Raji (cell line): ENCODE results near the gene MBD3L3.
"Not testable (repeated sequence)": the region's sequence is repeated elsewhere in the genome, so short reads cannot be mapped to it uniquely, and the experiment has no call there.

Source experiments
- POLR2A ChIP-seq: IDR thresholded peaks from 2 replicates; pipeline ENCODE4 v1.6.1; 2011; ENCODE audit warnings: low read depth, low read length, control low read depth; ENCODE audit not compliant: insufficient read depth

MBD3L3 gene

DNA sequence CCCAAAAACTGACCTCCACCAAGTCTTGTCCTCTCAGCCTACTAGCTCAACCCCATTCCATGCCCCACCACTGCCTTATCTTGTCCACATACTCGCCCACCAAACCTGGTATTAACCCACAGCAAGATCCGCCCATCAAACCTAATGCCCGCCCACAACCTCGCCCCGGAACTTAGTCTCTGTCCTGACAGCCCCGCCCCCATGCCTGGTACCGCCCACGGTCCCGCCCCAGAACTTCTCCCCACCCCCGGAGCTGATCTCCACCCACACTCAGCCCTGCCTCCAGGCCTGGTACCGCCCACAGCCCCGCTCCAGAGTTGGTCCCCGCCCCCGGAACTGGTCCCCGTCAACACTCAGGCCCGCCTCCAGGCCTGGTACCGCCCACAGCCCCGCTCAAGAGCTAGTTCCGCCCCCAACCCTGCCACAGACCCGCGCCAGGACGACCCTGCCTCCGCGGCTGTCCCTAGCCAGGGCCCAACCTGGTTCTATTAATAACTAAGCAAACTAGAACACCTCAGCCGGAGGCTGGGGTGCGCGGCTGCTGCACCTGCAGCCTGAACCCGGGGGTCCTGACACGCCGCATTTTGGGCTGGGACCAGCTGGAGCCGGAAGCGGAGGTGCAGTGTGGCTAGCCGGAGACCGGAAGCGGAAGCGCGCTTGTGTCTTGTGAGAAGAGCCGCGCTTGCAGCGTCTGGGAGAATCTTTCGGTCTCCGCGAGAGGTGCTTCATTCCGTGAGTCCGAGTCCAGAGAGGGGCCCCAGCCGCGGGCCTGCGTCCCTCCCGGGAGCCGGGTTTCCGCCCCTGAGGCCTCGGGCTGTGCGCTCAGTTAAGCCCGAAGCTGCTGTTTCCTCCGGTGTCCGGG, 10.8 kb upstream of the MBD3L3 start, which contains the start of gene ZNF557:
Gene ZNF557 (plus strand): TSS at position 662 of the 862 bp plus-strand sequence. CDS start 5,372 bp downstream, outside the sequence.
- peak; percentile 86 for TF ChIP-seq POLR2A

DNA sequence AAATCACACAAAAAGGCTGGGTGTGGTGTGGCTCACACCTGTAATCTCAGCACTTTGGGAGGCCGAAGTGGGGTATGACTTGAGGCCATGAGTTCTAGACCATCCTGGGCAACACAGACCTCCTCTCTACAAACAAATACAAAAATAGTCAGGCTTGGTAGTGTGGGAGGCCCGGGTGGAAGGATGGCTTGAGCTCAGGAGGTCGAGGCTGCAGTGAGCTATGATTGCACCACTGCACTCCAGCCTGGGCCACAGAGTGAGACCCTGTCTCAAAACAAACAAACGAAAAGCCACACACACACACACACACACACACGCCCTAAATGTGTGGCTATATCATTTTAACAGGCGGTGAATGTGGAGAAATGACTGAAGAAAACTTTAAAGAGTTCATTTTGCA, 10.1 kb upstream of the MBD3L3 start:
- no peak for TF ChIP-seq POLR2A

DNA sequence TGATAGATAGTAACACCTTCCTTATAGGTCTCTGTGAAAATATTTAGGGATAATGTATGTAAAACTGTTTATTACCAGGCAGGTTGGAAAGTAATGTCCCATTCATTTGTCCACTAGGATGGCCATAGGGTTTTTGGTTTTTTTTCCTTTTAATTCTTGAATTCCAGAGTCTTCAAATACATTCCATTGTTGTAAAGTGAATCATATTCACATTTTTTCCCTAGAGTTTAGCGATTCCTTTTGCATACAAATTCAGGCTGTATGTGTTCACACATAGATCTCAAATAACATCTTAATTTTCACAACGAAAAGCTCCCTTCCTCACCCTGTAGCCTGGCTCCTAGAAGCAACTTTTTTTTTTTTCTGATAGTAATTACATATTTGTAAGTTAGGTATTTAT, 9.2 kb upstream of the MBD3L3 start:
- TF ChIP-seq POLR2A: no peak

DNA sequence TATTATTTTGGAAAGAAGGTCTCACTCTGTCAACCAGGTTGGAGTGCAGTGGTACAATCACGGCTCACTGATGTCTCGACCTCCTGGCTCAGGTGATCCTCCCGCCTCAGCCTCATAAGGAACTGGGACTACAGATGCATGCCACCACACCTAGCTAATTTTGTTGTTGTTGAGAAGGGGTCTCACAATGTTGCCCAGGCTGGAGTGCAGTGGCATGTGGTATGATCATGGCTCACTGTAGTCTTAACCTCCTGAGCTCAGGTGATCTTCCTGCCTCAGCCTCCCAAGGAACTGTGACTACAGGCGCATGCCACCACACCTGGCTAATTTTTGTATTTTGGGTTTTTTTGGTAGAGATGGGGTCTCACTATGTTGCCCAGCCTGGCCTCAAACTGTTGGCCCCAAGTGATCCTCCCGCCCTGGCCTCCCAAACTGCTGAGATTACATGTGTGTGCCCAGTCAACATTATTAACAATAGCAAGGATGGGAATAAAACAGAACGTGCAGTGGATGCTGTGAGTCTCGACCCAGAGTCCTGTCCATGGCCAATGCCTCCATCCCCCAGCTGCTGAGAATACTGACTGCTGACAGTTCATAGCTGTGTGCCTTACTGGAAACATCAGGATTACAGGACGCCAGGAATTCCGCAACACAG, 5.4 kb upstream of the MBD3L3 start:
- no peak for TF ChIP-seq POLR2A

DNA sequence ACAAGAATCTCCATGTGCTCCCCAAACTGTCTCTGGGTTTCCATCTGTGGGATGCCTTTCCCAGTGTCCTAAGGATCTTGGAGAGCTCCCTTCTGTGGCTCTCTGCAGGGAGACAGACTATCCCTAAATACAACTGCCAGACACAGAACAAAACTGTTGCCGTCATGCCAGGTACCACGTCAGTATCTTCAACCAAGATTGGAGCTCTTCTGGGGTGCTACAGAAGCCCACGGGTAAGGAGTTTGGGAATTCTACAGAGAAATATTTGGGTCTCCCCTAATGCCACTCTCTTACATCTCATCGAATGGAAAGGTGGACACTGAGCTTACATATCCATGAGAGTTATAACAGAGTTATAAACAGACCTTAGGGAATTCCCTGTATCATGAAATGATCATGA, 4.9 kb upstream of the MBD3L3 start:
- TF ChIP-seq POLR2A: no peak

DNA sequence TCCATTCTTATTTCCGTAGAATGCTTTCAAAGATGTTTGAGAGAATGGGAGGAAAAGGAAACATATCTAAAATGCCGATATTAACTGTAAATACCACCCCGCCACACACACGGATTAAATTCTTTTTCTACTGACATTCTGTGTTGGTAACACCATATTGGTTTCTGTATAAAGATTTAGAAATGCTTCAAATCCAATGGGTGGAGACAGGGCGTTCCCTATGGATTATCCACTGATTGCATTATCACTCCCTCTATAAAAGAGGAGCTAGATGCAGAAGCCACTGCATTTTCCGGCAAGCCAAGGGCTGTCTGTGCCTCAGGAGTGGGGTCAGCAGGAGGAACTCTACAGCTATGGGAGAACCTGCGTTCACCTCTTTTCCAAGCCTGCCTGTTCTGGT, 9.5 kb downstream of the MBD3L3 start, which contains the start of gene MBD3L2:
Gene MBD3L2 (plus strand): TSS at position 301 of the 400 bp plus-strand sequence. CDS start 53 bp downstream, at position 354.
- TF ChIP-seq POLR2A: not testable (repeated sequence)

DNA sequence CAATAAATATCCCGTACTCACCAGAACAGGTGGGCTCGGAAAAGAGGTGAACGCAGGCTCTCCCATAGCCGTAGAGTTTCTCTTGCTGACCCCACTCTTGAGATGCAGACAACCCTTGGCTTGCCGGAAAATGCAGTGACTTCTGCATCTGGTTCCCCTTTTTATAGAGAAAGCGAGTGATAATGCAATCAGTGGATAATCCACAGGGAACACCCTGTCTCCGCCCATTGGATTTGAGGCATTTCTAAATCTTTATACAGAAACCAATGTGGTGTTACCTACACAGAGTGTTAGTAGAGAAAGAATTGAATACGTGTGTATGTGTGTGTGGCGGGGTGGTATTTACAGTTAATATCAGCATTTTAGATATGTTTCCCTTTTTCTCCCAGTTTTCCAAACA, 18.4 kb downstream of the MBD3L3 start, which contains the start of gene MBD3L4:
Gene MBD3L4 (minus strand): TSS at position 101 of the 400 bp plus-strand sequence. CDS start 35 bp downstream, at position 66.
- not testable (repeated sequence) for TF ChIP-seq POLR2A

DNA sequence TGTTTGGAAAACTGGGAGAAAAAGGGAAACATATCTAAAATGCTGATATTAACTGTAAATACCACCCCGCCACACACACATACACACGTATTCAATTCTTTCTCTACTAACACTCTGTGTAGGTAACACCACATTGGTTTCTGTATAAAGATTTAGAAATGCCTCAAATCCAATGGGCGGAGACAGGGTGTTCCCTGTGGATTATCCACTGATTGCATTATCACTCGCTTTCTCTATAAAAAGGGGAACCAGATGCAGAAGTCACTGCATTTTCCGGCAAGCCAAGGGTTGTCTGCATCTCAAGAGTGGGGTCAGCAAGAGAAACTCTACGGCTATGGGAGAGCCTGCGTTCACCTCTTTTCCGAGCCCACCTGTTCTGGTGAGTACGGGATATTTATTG, 28.2 kb downstream of the MBD3L3 start, which contains the start of gene MBD3L5:
Gene MBD3L5 (plus strand): TSS at position 301 of the 400 bp plus-strand sequence. CDS start 34 bp downstream, at position 335.
- TF ChIP-seq POLR2A: not testable (repeated sequence)

DNA sequence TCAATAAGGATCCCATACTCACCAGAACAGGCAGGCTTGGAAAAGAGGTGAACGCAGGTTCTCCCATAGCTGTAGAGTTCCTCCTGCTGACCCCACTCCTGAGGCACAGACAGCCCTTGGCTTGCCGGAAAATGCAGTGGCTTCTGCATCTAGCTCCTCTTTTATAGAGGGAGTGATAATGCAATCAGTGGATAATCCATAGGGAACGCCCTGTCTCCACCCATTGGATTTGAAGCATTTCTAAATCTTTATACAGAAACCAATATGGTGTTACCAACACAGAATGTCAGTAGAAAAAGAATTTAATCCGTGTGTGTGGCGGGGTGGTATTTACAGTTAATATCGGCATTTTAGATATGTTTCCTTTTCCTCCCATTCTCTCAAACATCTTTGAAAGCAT, 37.1 kb downstream of the MBD3L3 start, which contains the start of gene MBD3L2B:
Gene MBD3L2B (minus strand): TSS at position 101 of the 400 bp plus-strand sequence. CDS start 34 bp downstream, at position 67.
- not testable (repeated sequence) for TF ChIP-seq POLR2A

DNA sequence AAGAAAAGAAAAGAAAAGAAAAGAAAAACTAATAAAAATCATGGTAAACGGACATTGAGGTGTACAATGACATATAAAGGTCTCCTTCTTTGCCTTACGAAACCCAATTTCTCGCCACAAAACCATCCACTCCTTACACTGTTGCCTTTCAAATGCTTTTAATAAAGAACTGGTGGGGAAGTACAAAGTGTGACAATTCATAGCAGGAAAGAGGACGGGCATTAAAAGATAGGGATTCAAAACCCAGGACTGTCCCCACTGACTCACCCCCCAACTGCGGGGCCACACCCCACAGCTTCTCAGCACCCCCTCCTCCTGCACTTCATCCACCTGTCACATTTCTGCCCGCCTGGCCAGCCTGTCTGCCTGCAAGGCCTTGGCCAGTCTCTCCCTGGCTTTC, 39.6 kb downstream of the MBD3L3 start:
- TF ChIP-seq POLR2A: no peak

DNA sequence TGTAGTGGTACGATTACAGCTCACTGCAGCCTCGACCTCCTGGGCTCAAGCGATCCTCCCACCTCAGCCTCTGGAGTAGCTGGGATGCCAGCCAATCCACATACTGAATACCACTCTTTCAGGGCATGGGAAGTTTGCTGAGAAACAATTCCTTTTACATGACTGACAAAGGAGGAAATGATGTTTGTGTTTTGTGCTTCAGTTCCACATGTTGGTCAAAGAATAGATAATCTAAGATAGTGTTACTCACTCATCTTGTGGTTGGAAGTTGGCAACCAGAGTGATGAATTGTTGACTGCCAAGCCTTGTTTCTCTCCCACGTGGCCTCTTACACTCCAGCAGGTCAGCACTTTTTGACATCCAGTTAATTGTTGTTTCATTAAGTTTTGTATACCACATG, 44.8 kb downstream of the MBD3L3 start:
- TF ChIP-seq POLR2A: no peak

DNA sequence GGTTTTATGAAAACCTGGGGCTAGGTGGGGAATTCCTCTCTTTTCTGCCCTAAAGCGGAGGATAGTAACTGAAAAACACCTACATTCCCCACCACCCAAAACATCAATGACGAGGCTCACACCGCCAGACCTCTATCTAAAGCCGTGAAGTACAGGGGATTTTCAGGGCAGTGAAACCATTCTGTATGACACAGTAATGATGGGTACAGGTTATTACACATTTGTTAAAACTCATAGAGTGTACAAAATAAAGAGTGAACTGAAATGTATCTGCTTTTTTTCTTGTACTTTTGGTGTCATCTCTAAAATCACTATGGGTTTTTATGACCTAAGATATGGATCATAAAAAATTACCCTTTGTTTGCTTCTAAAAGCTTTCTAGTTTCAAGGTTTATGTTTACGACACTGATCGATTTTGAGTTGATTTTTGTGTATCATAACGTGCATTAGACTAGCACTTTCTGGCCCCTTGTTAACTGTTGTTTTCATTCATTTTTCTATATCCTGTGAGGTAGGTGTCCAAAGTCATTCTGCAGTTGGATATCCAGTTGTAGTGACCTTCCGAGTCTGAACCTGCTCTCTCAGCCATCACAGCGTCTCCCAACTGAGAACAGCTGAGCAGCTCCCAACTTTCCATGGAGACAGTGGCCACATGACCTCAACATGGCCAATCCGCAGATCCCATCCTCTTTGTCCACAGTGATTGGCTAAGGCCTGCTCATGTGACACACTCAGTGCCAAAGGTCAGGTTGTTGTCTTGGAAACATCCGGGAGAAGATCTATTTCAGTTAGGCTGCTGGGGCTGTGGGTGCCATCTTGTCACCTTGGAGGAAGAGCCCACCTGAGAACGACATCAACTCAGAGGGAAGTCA, 47.5 kb downstream of the MBD3L3 start:
- no peak for TF ChIP-seq POLR2A

DNA sequence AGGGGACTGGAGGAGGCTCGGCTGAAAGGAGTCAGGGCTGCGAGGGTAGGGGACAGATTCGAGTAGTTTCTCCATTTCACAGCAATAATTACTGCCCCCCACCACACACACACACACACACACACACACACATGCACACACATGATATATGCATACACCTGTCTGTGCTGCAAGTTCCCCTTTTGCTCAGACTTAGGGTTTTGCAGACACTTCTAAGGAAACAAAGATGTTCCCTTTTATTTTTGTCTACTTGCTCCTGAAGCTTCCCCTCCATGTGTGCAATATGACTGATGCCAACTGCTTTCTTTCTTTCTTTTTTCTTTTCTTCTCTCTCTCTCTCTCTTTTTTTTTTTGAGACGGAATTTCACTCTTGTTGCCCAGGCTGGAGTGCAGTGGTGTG, 50.6 kb downstream of the MBD3L3 start:
- no peak for TF ChIP-seq POLR2A
